Gastroesophageal sphincter (tissue), 4 donors: ENCODE measurements around the gene MXI1. TPM values are rescaled to one million over a fixed set of nuclear protein-coding genes. Genes with fewer than 3 reads are reported as not detected.
A peak's percentile ranks its signal among the peaks of the same experiment; 100 is the strongest.

ENCODE experiments used
- ATAC-seq: fragments of 150-250 bp; one replicate; pipeline ENCODE4 v1.9.1; 2016; ENCODE audit warnings: mild to moderate bottlenecking, moderate library complexity
- H3K27ac ChIP-seq, 4 donors: fragments of 200-600 bp; sonication (generic) in 3 of 4; 1 replicate in 3 of 4; 2 replicates in 1 of 4; pipeline ENCODE4 v1.5.1; 2016 to 2019
- H3K27me3 ChIP-seq: fragments of 200-600 bp; sonication (generic); one replicate; pipeline ENCODE4 v1.5.1; 2019
- H3K36me3 ChIP-seq, 2 donors: fragments of 200-600 bp; sonication (generic); one replicate each; pipeline ENCODE4 v1.5.1; 2019; ENCODE audit warnings: control low read depth in 1 of 2
- H3K4me1 ChIP-seq, 3 donors: fragments of 200-600 bp; sonication (generic); 1 replicate in 2 of 3; 2 replicates in 1 of 3; pipeline ENCODE4 v1.5.1; 2016 to 2019; ENCODE audit warnings: control low read depth in 2 of 3
- H3K4me3 ChIP-seq, 2 donors: fragments of 200-600 bp; sonication (generic); one replicate each; pipeline ENCODE4 v1.5.1; 2019; ENCODE audit warnings: mild to moderate bottlenecking in 1 of 2, moderate library complexity in 1 of 2
- H3K9me3 ChIP-seq, 3 donors: fragments of 200-600 bp; sonication (generic); one replicate each; pipeline ENCODE4 v1.5.1; 2017 to 2019; ENCODE audit warnings: control low read depth in 2 of 3
- EP300 ChIP-seq: sonication (generic); formaldehyde crosslinking; IDR thresholded peaks from one replicate; pipeline ENCODE4 v1.6.1; 2017; ENCODE audit warnings: antibody characterized with exemption, mild to moderate bottlenecking
- POLR2A ChIP-seq, 2 donors: fragments of 450-650 bp; IDR thresholded peaks; one replicate each; pipeline ENCODE4 v1.6.1; 2017; ENCODE audit warnings: antibody characterized with exemption in 2 of 2, mild to moderate bottlenecking in 2 of 2, moderate library complexity in 1 of 2
- POLR2AphosphoS5 ChIP-seq: sonication (generic); formaldehyde crosslinking; IDR thresholded peaks from one replicate; pipeline ENCODE4 v1.6.1; 2017; ENCODE audit warnings: antibody characterized with exemption
- WGBS, 2 donors: methylation state at CpG; one replicate each; pipeline ENCODE4 v1.1.5; 2018; ENCODE audit warnings: low coverage in 1 of 2; 5-methylcytosine and 5-hydroxymethylcytosine counted together
- total RNA-seq, 4 donors: library from RNA; depleted of rRNA; stranded (reverse); fragments of >200 nt; gene quantifications; one replicate each; pipeline ENCODE4 v1.1.0, GENCODE V29; 2016
- TF ChIP-seq, protein P1 (sequence below), 4 experiments: fragments of 200-600 bp in 2 of 4; fragments of 450-650 bp in 2 of 4; sonication (generic) in 1 of 4; IDR thresholded peaks; one replicate each; pipeline ENCODE4 v1.5.1; 2017 to 2019; ENCODE audit warnings: antibody characterized with exemption in 4 of 4, mild to moderate bottlenecking in 2 of 4, moderate library complexity in 2 of 4

MXI1 gene
- total RNA-seq, 4 donors from 2014 or later: 103 to 279 (median 218) TPM

GRCh38 chr10:110225756-110226542, 18.5 kb downstream of the MXI1 start:
- WGBS, 2 donors: 0% methylated on average over 12 of the region's 103 CpGs; no CpG with 5 or more reads in 1 of the 2 donors
- H3K4me1 ChIP-seq: peaks cover 6 to 71% (median 22%) of the 10 kb centered on the region in 3 donors

DNA sequence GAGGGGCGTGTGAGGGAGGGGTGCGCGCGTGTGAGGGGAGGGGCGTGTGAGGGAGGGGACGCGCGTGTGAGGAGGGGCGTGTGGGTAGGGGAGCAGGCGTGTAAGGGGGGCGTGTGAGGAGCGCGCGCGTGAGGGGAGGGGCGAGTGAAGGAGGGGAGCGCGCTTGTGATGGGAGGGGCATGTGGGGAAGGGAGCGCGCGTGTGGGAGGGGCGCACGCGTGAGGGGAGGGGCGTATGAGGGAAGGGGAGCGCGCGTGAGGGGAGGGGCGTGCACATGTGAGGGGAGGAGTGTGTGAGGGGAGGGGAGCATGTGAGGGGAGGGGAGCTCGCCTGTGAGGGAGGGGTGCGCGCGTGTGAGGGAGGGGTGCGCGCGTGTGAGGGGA, 19.1 kb downstream of the MXI1 start:
- peak overlapping the region; percentile 69 to 85 for H3K4me3 ChIP-seq
- peak overlapping the region; percentile 61 to 99 (median 96) for H3K27ac ChIP-seq
- H3K9me3 ChIP-seq: no peaks in the 10 kb centered on the region
- peaks cover 7 to 71% (median 16%) of the 10 kb centered on the region in 3 donors for H3K4me1 ChIP-seq
- no peaks in the 10 kb centered on the region for H3K27me3 ChIP-seq
- peaks cover 0 to 21% of the 10 kb centered on the region in 2 donors for H3K36me3 ChIP-seq
- no CpG with 5 or more reads among the region's 36 CpGs for WGBS, 2 donors
- TF ChIP-seq EP300: no peak
- no peak for TF ChIP-seq POLR2A (IDR thresholded peaks at IDR 0.05)
- TF ChIP-seq, protein P1, sequence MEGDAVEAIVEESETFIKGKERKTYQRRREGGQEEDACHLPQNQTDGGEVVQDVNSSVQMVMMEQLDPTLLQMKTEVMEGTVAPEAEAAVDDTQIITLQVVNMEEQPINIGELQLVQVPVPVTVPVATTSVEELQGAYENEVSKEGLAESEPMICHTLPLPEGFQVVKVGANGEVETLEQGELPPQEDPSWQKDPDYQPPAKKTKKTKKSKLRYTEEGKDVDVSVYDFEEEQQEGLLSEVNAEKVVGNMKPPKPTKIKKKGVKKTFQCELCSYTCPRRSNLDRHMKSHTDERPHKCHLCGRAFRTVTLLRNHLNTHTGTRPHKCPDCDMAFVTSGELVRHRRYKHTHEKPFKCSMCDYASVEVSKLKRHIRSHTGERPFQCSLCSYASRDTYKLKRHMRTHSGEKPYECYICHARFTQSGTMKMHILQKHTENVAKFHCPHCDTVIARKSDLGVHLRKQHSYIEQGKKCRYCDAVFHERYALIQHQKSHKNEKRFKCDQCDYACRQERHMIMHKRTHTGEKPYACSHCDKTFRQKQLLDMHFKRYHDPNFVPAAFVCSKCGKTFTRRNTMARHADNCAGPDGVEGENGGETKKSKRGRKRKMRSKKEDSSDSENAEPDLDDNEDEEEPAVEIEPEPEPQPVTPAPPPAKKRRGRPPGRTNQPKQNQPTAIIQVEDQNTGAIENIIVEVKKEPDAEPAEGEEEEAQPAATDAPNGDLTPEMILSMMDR (IDR thresholded peaks at IDR 0.05): no peak
- peak; percentile 35 for ATAC-seq

More at GRCh38 chr10:110225756-110226542, 18.5 kb downstream of the MXI1 start:
- Histone ChIP-seq H3K36me3 (peaks cover 0 to 21% of the 10 kb centered on the region in 2 donors), H3K9me3 (no peaks in the 10 kb centered on the region), H3K27me3 (no peaks in the 10 kb centered on the region), H3K4me3 (peak overlapping the region; percentile 69 to 85), H3K27ac (peak overlapping the region; percentile 64 to 99 (median 96))
- TF ChIP-seq EP300: no peak
- TF ChIP-seq POLR2A (IDR thresholded peaks at IDR 0.05): peak in 1 of 2 donors; percentile 59
- TF ChIP-seq, protein P1 (IDR thresholded peaks at IDR 0.05): peak; percentile 44 to 91 (median 85)
- TF ChIP-seq POLR2AphosphoS5: peak; percentile 64
- peak; percentile 85 for ATAC-seq

- Histone ChIP-seq H3K27ac (peak overlapping the region; percentile 61 to 99 (median 96)), H3K4me3 (peak overlapping the region; percentile 69 to 85), H3K4me1 (peaks cover 8 to 71% (median 14%) of the 10 kb centered on the region in 3 donors), H3K9me3 (no peaks in the 10 kb centered on the region), H3K36me3 (peaks cover 0 to 25% of the 10 kb centered on the region in 2 donors), H3K27me3 (no peaks in the 10 kb centered on the region)
- ATAC-seq: peak; percentile 27
- whole genome bisulfite sequencing, 2 donors: 1 to 41% methylated on average over 6 to 24 of the region's 71 CpGs
- TF ChIP-seq EP300 (no peak), POLR2AphosphoS5 (no peak)
- TF ChIP-seq, protein P1 (IDR thresholded peaks at IDR 0.05): peak in 1 of 4 experiments; percentile 11
These were observed 19.7 kb downstream of the MXI1 start for GRCh38 chr10:110226926-110227641.

- Histone ChIP-seq H3K4me1 (peaks cover 4 to 71% (median 5%) of the 10 kb centered on the region in 3 donors), H3K36me3 (peaks cover 0 to 31% of the 10 kb centered on the region in 2 donors), H3K27me3 (no peaks in the 10 kb centered on the region), H3K9me3 (no peaks in the 10 kb centered on the region), H3K27ac (peak overlapping the region; percentile 61 to 99 (median 96)), H3K4me3 (peak overlapping the region; percentile 69 to 85)
- TF ChIP-seq EP300 (no peak), POLR2AphosphoS5 (no peak), POLR2A (IDR thresholded peaks at IDR 0.05) (no peak)
- TF ChIP-seq, protein P1 (IDR thresholded peaks at IDR 0.05): no peak
- 62 to 78% methylated on average over 5 to 10 of the region's 10 CpGs for WGBS, 2 donors
- no peak for ATAC-seq
These were observed 20.7 kb downstream of the MXI1 start for GRCh38 chr10:110228066-110228465.
